HCT116 (cell line): ENCODE data around the gene CCDC88C. TPM values are rescaled to one million over a fixed set of nuclear protein-coding genes. Genes with fewer than 3 reads are reported as not detected.

Experiments
- ATAC-seq: fragments of 200-7000 bp; cut with Tn5 transposase; 2 replicates; pipeline ENCODE4 v1.9.1; 2020; ENCODE audit warnings: mild to moderate bottlenecking, moderate library complexity
- BruUV-seq: library from RNA; stranded (reverse); fragments of 400-500 nt; replicated peaks from 2 replicates; lab custom pipeline; 2021; lab: Mats Ljungman, UMichigan
- CTCF ChIA-PET: fragments of 300-600 bp; sonication (Branson Sonifier 250); formaldehyde crosslinking; loops from one replicate; lab custom pipeline; 2021; ENCODE audit warnings: antibody characterized with exemption; lab: Charles Lee
- POLR2A ChIA-PET: fragments of 300-600, 350-600 bp; sonication (Branson Sonifier 250); formaldehyde crosslinking; loops from one replicate; lab custom pipeline; 2021; ENCODE audit warnings: antibody characterized with exemption; lab: Charles Lee
- RAD21 ChIA-PET, 2 experiments: fragments of 300-600 bp; sonication (Branson Sonifier 250); formaldehyde crosslinking; loops; one replicate each; lab custom pipeline; 2023; ENCODE audit warnings: low total read pairs in 2 of 2; ENCODE audit not compliant: uncharacterized antibody in 2 of 2, unreplicated experiment in 2 of 2, low non-redundant PET in 1 of 2; lab: Charles Lee
- DNase-seq: peaks from one replicate; pipeline ENCODE4 v3.0.0-alpha.2; 2010; ENCODE audit warnings: low read depth, low spot score
- H2AFZ ChIP-seq: fragments of 200-600 bp; shearing (Covaris generic), sonication (generic); 2 replicates; pipeline ENCODE4 v1.6.1; 2017; ENCODE audit warnings: low read depth, mixed run types, mixed read lengths, antibody characterized with exemption, low read length; ENCODE audit not compliant: poor library complexity, severe bottlenecking
- H3K27ac ChIP-seq: 2 replicates; pipeline ENCODE4 v1.5.1; 2012; ENCODE audit warnings: low read depth, low read length
- H3K27me3 ChIP-seq: fragments of 200-600 bp; sonication (generic); 2 replicates; pipeline ENCODE4 v1.6.1; 2016; ENCODE audit warnings: mixed run types, low read length, mixed read lengths; ENCODE audit not compliant: insufficient read depth
- H3K36me3 ChIP-seq, 2 experiments: fragments of 200-500 bp in 1 of 2; fragments of 200-600 bp in 1 of 2; sonication (Bioruptor generic) in 1 of 2; sonication (generic) in 1 of 2; 2 replicates each; pipeline versions ENCODE4 v1.5.1 to v1.6.1; 2014 to 2016; ENCODE audit warnings: low read length in 2 of 2, inconsistent platforms in 1 of 2, mixed read lengths in 1 of 2, mixed run types in 1 of 2; ENCODE audit not compliant: insufficient read depth in 2 of 2, control insufficient read depth in 1 of 2
- H3K4me1 ChIP-seq, 2 experiments: fragments of 200-600 bp in 1 of 2; sonication (generic) in 1 of 2; 2 replicates each; pipeline versions ENCODE4 v1.5.1 to v1.6.1; 2012 to 2017; ENCODE audit warnings: low read length in 2 of 2, inconsistent platforms in 1 of 2, mild to moderate bottlenecking in 1 of 2, mixed read lengths in 1 of 2, mixed run types in 1 of 2, moderate library complexity in 1 of 2; ENCODE audit not compliant: insufficient read depth in 2 of 2, control insufficient read depth in 1 of 2
- H3K4me2 ChIP-seq: fragments of 200-600 bp; sonication (generic); 2 replicates; pipeline ENCODE4 v1.6.1; 2017; ENCODE audit warnings: mixed run types, low read length, mixed read lengths
- H3K4me3 ChIP-seq, 2 experiments: fragments of 200-600 bp in 1 of 2; sonication (generic) in 1 of 2; replicated peaks in 1 of 2; 2 replicates each; pipeline ENCODE4 v1.5.1; 2011 to 2016; ENCODE audit warnings: low read length in 2 of 2, control low read depth in 1 of 2, low read depth in 1 of 2, mild to moderate bottlenecking in 1 of 2, mixed read lengths in 1 of 2, mixed run types in 1 of 2
- H3K79me2 ChIP-seq: fragments of 200-600 bp; sonication (generic); 2 replicates; pipeline ENCODE4 v1.6.1; 2017; ENCODE audit warnings: mild to moderate bottlenecking, mixed run types, low read length, moderate library complexity, mixed read lengths; ENCODE audit not compliant: insufficient read depth
- H3K9ac ChIP-seq: fragments of 200-600 bp; sonication (generic); 2 replicates; pipeline ENCODE4 v1.6.1; 2016; ENCODE audit warnings: low read length, mixed read lengths
- H3K9me2 ChIP-seq: fragments of 200-600 bp; sonication (generic), shearing (Covaris generic); 2 replicates; pipeline ENCODE4 v1.6.1; 2017; ENCODE audit warnings: mixed run types, mild to moderate bottlenecking, moderate library complexity; ENCODE audit not compliant: insufficient read depth
- H3K9me3 ChIP-seq, 2 experiments: fragments of 200-500 bp in 1 of 2; fragments of 200-600 bp in 1 of 2; sonication (Bioruptor generic) in 1 of 2; sonication (generic) in 1 of 2; 2 replicates each; pipeline ENCODE4 v1.6.1; 2014 to 2017; ENCODE audit warnings: low read length in 2 of 2, mixed read lengths in 2 of 2, inconsistent platforms in 1 of 2, low read depth in 1 of 2, mild to moderate bottlenecking in 1 of 2, mixed run types in 1 of 2, moderate library complexity in 1 of 2; ENCODE audit not compliant: control insufficient read depth in 1 of 2, insufficient read depth in 1 of 2
- H4K20me1 ChIP-seq: fragments of 200-600 bp; sonication (generic), shearing (Covaris generic); 2 replicates; pipeline ENCODE4 v1.6.1; 2017; ENCODE audit warnings: mixed run types, mild to moderate bottlenecking, moderate library complexity; ENCODE audit not compliant: insufficient read depth
- CEBPB ChIP-seq: IDR thresholded peaks from 2 replicates; pipeline ENCODE4 v1.6.1; 2012; ENCODE audit warnings: low read depth
- EZH2 ChIP-seq: fragments of 200-600 bp; sonication (generic); IDR thresholded peaks from 2 replicates; pipeline ENCODE4 v1.6.1; 2017; ENCODE audit warnings: antibody characterized with exemption, mixed run types
- FOSL1 ChIP-seq: IDR thresholded peaks from 2 replicates; pipeline ENCODE4 v1.6.1; 2012; ENCODE audit warnings: low read depth
- MAX ChIP-seq: IDR thresholded peaks from 2 replicates; pipeline ENCODE4 v1.6.1; 2012
- POLR2A ChIP-seq: IDR thresholded peaks from 2 replicates; pipeline ENCODE4 v1.7.0; 2011; ENCODE audit warnings: borderline replicate concordance; ENCODE audit not compliant: insufficient read depth, insufficient read length; ENCODE audit errors: extremely low read depth
- SIN3A ChIP-seq: IDR thresholded peaks from 2 replicates; pipeline ENCODE4 v1.6.1; 2012; ENCODE audit warnings: low read depth
- SP1 ChIP-seq: IDR thresholded peaks from 2 replicates; pipeline ENCODE4 v1.6.1; 2012; ENCODE audit warnings: low read depth
- ZBTB33 ChIP-seq: IDR thresholded peaks from 2 replicates; pipeline ENCODE4 v1.6.1; 2011; ENCODE audit warnings: mild to moderate bottlenecking, low read length, moderate library complexity; ENCODE audit not compliant: insufficient replicate concordance; ENCODE audit errors: extremely low read depth
- ZNF274 ChIP-seq: fragments of 200-500 bp; sonication (Bioruptor generic); IDR thresholded peaks from 2 replicates; pipeline ENCODE4 v1.6.1; 2014; ENCODE audit warnings: mild to moderate bottlenecking, low read depth, low read length, inconsistent platforms
- intact Hi-C: fragments of 100-400 bp; cut with micrococcal nuclease; formaldehyde crosslinking; loops from 2 replicates; pipeline ENCODE4 v1.10.0; 2022
- total RNA-seq: library from RNA; stranded (reverse); gene quantifications from one replicate; pipeline ENCODE4 v1.2.1, GENCODE V29; 2021; ENCODE audit not compliant: unreplicated experiment

Gene CCDC88C
- total RNA-seq, 1 experiment from 2014 or later = 20.8 TPM

- ChIA-PET CTCF (no interaction called here), POLR2A (no interaction called here)
Observed at GRCh38 chr14:91356181-91356763, 61.3 kb downstream of the CCDC88C start.

More at GRCh38 chr14:91356181-91356763, 61.3 kb downstream of the CCDC88C start:
- Histone ChIP-seq H3K9me2 (no peaks in the 10 kb centered on the region), H4K20me1 (no peaks in the 10 kb centered on the region), H3K9ac (no peak overlapping the region), H3K4me3 (no peak overlapping the region), H3K4me2 (no peak overlapping the region), H3K27ac (no peak overlapping the region), H3K9me3 (no peaks in the 10 kb centered on the region), H3K79me2 (no peaks in the 10 kb centered on the region), H3K4me1 (no peaks in the 10 kb centered on the region), H2AFZ (no peak overlapping the region), H3K36me3 (no peaks in the 10 kb centered on the region), H3K27me3 (no peaks in the 10 kb centered on the region)
- RAD21 ChIA-PET = no interaction called here
- DNase-seq (no peak), ATAC-seq (no peak)
- intact Hi-C loops = no loop called here
- TF ChIP-seq CEBPB (no peak), FOSL1 (no peak), POLR2A (no peak), ZNF274 (no peak), EZH2 (no peak), ZBTB33 (no peak), SP1 (no peak), SIN3A (no peak), MAX (no peak)
- TSS peak; percentile 37 for BruUV-seq
